ENCODE data around the gene SUGP2.

Gene SUGP2

DNA sequence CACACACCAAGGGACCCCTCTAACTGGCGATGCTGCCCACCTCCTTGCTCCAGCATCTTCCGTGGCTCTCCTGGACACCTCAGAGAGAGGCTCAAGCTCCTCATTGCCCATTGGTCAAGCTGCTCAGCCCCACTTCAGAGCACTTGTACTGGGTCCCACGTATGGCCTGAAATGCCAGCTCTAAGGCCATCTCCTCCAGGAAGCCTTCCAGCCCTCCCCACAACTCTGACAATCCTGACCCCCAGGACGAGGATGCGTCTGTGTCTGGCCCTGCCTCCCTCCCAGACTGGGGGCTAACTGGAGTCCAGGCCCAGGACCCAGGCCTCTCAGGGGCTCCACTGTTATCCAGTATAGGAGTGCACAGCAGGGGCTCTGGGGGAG lies 84.4 kb downstream of the SUGP2 start:
- no peak for FAIRE-seq

DNA sequence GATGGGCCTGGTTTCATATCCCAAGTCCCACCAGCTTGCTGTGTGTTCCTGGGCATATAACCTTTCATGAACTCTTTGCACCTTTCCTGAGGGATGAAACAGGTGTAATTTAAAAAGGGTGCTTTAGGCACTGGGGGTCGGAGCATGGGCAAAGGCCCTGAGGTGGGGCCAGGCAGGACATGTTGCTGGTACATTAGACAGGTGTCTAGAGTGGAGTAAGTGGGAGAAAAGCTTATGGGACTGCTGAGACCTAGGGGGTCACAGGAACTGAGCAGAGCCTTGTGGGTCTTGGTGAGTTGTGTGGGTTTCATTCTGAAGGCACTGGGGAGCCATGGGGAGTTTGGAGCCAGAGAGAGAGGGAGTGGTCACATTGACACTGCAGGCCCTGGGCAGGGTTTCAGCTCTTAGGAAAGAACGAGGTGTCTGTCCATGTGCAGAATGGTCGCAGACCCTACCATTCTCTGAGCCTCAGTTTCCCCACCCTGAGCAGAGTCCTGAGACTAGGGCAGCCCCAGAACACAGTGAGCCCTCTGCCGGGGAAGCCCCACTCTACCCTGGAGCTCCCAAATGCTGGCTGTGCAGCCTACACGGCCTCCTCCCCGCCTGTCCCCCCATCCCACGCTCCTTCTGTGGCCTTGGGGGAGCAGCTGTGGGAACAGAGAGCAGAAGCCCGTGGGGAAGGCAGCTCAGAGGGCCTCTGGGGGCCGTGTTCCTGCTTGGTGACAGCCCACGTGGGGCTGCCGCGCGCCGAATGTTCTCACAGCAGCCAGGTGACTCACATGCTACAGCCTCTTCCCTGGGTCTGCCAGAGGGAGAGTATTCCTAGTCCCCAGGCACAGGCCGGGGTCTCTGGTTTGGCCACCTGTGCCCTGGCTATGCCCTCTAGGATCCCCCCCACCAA lies 85.0 kb downstream of the SUGP2 start:
- FAIRE-seq: no peak

DNA sequence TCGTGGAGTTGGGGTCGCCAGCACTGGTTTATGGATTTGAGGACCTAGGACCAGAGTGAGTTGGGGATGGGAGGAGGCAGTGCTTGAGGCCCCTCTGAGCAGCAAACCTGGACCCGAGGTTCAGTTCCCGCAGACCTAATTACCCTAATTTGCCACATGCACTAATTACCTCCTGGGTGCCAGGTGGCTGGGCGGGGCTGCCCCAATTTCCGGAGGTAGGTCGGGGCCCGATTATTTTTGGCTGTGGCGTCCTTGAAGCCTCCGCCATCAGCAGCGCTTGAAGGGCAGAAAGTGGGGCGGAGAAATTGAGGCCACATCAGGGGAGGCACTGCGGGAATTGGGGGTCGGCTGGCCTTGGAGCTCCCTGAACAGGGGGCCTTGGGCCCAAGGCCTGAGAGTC lies 86.4 kb downstream of the SUGP2 start:
- FAIRE-seq: no peak

DNA sequence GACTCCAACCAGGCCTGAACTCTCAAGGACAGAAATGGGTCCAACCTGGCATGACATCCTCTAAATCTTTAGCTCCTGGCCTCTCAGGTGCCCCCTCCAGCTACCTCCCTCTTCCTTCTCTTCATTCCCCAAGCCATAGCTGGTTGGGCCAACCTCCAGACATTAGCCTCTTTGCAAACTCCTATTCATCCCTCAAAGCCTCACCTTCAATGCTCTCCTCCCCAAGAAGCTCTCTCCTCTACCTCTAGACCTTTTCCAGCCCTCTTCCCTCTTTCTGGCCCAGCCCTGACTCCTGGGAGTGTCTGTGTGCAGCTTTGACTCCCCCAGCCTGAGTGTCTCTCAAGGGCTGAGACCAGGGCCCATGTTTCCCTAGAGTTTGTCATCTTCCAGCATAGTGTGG lies 87.0 kb downstream of the SUGP2 start:
- FAIRE-seq: no peak

GRCh38 chr19:18945297-18945696 lies 88.0 kb downstream of the SUGP2 start:
- no peak for FAIRE-seq

DNA sequence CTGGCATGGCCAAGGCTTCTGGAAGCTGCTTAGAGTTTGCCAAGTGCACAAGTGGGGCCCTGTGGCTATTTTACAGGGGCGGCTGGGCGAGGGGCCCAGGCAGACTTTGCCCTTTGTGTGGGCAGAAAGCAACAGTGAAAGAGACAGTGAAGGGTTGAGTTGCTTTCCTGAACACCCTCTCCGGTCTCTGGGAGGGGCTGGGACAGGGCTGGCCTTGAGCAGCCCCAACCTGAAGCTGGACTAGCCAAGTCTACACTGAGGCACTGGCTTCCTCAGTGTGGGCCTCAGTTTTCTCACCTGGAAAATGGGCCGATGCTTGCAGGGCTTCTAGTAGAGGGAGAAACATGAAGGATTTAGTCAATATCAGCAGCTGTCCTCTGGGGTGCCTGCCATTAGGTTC lies 89.9 kb downstream of the SUGP2 start:
- FAIRE-seq: no peak

DNA sequence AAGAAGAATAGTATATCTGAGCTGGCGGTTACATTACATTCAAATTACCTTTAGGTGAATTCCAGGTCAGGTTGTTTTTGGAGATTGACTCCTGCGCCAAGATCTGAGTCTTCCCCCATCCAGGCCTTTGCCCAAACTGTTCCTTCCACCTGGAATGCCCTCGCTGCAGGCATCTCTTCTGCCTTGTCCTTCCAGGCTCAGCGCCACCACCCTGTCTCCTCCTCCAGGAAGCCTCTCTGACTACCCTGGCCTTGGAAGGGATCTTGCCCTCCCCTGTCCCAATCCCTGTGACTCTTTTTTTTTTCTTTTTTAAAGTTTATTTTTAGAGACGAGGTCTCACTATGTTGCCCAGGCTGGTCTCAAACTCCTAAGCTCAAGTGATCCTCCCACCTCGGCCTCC lies 90.6 kb downstream of the SUGP2 start:
- FAIRE-seq: no peak

DNA sequence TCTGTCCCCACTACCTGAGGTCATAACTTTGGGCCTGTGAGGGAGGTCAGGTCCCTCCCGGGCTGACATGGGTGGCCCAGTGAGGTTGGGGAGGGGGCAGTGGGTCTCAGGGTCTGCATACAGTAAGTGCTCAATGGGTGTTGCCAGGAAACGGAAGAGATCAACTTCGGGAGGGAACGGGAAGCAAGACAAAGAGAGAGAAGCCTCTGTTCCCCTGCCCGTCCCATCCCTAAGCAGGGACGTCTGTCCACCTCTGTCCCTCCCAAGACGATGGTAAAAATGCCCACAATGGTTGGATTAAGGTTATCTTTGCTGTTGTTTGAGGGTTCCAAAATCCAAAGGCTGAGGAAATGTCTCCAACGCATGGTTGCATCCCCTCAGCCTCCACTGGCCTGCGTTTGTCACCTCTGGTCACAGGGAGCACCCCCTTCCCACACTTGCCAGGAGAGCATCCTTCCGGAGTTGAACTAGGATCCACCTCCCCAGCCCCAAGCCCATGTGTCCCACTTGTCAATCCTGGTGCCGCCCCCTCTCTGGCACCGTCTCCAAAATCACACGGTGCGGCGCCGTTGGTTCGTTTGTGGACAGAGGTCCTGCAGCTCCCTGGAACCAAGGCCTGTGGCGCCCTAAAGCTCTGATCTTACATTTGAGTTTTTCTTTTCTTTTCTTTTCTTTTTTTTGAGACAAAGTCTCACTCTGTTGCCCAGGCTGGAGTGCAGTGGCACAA lies 91.5 kb downstream of the SUGP2 start:
- FAIRE-seq: no peak

Measured in A204.1 (cell line).